Measurements from ENCODE around the gene JPH2.

DNA sequence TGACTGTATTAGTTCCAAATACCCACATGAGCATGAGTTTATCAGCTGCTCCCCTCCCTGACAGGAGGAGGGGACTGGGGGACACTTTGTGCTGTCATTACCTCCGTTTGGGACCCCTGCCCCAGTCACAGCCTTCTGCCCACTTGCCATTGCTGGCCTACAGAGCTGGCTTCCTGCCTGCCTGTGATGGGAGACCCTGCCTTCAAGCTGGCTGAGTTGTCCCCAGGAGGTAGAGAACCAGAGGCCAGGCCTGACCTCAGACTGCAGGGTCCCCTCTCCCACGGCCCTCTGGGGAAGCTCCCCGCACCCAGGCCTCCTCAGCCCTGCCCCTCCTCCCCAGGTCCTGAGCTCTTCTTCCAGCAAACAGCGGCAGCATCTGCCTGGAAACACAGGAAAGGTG, 105.5 kb downstream of the JPH2 start:
- TF ChIP-seq, protein P1, sequence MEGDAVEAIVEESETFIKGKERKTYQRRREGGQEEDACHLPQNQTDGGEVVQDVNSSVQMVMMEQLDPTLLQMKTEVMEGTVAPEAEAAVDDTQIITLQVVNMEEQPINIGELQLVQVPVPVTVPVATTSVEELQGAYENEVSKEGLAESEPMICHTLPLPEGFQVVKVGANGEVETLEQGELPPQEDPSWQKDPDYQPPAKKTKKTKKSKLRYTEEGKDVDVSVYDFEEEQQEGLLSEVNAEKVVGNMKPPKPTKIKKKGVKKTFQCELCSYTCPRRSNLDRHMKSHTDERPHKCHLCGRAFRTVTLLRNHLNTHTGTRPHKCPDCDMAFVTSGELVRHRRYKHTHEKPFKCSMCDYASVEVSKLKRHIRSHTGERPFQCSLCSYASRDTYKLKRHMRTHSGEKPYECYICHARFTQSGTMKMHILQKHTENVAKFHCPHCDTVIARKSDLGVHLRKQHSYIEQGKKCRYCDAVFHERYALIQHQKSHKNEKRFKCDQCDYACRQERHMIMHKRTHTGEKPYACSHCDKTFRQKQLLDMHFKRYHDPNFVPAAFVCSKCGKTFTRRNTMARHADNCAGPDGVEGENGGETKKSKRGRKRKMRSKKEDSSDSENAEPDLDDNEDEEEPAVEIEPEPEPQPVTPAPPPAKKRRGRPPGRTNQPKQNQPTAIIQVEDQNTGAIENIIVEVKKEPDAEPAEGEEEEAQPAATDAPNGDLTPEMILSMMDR (IDR thresholded peaks at IDR 0.05): no peak
- no peak for TF ChIP-seq EP300 (IDR thresholded peaks at IDR 0.05)
- TF ChIP-seq POLR2AphosphoS5 (IDR thresholded peaks at IDR 0.05): no peak
- no peak for TF ChIP-seq POLR2A (IDR thresholded peaks at IDR 0.05)
